Lower leg skin (tissue), 3 donors: Measurements from ENCODE around the gene CHPT1.

Experiments
- CTCF ChIP-seq, 3 donors: fragments of 450-650 bp; IDR thresholded peaks; one replicate each; pipeline ENCODE4 v1.5.1; 2016; ENCODE audit warnings: antibody characterized with exemption in 3 of 3, mild to moderate bottlenecking in 3 of 3, moderate library complexity in 2 of 3
- POLR2A ChIP-seq, 2 donors: fragments of 450-650 bp; IDR thresholded peaks; one replicate each; pipeline ENCODE4 v1.6.1; 2016 to 2017; ENCODE audit warnings: antibody characterized with exemption in 2 of 2, mild to moderate bottlenecking in 1 of 2, moderate library complexity in 1 of 2

DNA sequence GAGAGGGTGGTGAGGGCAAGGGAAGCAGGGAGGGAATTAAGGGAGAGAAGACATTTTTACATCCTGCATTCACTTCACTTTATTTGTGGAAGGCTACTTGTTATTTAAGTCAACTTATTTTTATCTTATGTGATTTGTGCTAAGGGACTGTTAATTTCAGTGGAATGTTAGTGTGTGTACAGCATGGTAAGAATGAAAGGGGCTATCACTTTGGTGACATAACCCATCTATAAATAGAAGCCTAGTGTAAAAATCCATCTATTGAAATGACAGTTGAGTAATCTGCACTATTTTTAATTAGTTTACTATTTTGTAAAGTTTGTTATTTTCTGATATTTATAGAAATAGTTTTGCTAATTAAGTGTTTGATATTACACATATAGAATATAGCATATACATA, 16.8 kb upstream of the CHPT1 start:
- TF ChIP-seq CTCF (IDR thresholded peaks at IDR 0.05) (no peak), POLR2A (IDR thresholded peaks at IDR 0.05) (no peak)
